ENCODE measurements around the gene ABCG1.

DNA sequence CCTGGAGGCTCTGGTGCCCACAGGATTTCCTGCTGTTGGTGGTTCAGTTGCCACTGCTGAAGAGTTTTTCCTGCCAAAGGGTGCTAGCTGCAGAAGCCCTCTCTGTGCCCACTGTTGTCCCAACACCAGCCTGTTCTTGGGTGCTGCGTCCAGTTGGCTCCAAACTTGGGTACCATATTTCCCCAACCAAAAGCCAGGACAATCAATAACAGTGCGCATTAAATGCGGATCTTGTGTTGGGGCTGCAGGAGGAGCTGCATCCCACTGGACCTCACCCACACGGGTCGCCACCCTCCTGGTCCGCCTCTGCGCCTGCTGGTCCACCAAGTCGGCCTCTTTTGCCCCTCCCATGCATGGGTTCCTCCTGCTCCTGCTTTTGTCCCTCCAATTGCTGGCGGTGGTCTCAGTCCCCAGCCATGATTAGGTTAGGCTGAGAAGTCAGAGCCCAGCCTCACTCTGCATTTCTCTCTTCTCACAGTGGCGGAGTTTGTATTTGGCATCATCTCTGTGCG, 9.8 kb downstream of the ABCG1 start:
- TF ChIP-seq, protein P1, sequence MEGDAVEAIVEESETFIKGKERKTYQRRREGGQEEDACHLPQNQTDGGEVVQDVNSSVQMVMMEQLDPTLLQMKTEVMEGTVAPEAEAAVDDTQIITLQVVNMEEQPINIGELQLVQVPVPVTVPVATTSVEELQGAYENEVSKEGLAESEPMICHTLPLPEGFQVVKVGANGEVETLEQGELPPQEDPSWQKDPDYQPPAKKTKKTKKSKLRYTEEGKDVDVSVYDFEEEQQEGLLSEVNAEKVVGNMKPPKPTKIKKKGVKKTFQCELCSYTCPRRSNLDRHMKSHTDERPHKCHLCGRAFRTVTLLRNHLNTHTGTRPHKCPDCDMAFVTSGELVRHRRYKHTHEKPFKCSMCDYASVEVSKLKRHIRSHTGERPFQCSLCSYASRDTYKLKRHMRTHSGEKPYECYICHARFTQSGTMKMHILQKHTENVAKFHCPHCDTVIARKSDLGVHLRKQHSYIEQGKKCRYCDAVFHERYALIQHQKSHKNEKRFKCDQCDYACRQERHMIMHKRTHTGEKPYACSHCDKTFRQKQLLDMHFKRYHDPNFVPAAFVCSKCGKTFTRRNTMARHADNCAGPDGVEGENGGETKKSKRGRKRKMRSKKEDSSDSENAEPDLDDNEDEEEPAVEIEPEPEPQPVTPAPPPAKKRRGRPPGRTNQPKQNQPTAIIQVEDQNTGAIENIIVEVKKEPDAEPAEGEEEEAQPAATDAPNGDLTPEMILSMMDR (IDR thresholded peaks at IDR 0.05) = no peak
- TF ChIP-seq ZFX (IDR thresholded peaks at IDR 0.05; ENCODE audit: borderline replicate concordance) = no peak
